A673 (cell line): ENCODE data around the gene CCDC85C.

Experiments used
- EZH2 ChIP-seq: fragments of 200-600 bp; sonication (generic); IDR thresholded peaks from 2 replicates; pipeline ENCODE4 v1.6.1; 2017; ENCODE audit warnings: borderline replicate concordance, low read depth, mild to moderate bottlenecking, mixed read lengths, antibody characterized with exemption, low read length; ENCODE audit not compliant: poor library complexity, severe bottlenecking
- TF ChIP-seq, protein P1 (sequence below): fragments of 300-800, 200-600 bp; sonication (generic); conservative IDR thresholded peaks from 2 replicates; pipeline ENCODE4 v1.5.1; 2017; ENCODE audit warnings: low read depth, mild to moderate bottlenecking, antibody characterized with exemption, low read length, moderate library complexity, mixed read lengths

DNA sequence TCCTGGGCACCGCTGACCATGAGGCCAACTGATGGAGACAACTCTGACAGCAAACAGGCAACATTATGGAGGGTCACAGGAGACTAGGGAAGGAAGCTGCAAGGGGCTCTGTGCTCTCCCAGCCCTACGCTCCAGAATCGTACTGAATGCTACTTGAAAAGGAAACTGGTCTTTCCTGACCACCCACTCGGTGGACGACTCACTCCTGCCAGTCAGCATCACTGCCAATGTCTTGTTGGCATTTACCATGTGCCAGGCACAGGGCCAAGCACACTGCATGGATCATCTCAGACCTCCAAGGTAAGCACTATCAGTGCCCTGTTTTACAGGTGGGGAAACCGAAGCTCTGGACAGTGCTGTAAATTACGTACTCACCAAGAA, 38.0 kb downstream of the CCDC85C start:
- TF ChIP-seq, protein P1, sequence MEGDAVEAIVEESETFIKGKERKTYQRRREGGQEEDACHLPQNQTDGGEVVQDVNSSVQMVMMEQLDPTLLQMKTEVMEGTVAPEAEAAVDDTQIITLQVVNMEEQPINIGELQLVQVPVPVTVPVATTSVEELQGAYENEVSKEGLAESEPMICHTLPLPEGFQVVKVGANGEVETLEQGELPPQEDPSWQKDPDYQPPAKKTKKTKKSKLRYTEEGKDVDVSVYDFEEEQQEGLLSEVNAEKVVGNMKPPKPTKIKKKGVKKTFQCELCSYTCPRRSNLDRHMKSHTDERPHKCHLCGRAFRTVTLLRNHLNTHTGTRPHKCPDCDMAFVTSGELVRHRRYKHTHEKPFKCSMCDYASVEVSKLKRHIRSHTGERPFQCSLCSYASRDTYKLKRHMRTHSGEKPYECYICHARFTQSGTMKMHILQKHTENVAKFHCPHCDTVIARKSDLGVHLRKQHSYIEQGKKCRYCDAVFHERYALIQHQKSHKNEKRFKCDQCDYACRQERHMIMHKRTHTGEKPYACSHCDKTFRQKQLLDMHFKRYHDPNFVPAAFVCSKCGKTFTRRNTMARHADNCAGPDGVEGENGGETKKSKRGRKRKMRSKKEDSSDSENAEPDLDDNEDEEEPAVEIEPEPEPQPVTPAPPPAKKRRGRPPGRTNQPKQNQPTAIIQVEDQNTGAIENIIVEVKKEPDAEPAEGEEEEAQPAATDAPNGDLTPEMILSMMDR: no peak
- no peak for TF ChIP-seq EZH2
